Mucosa of descending colon (tissue), 3 donors: ENCODE data around the gene DBR1. TPM values are rescaled to one million over a fixed set of nuclear protein-coding genes. Genes with fewer than 3 reads are reported as not detected.

Source experiments
- ATAC-seq: fragments of 200-7000 bp; cut with Tn5 transposase; one replicate; pipeline ENCODE4 v1.9.1; 2020; ENCODE audit warnings: mild to moderate bottlenecking, moderate library complexity
- DNase-seq, 3 donors: peaks; one replicate each; pipeline ENCODE4 v3.0.0-alpha.2; 2020
- H3K36me3 ChIP-seq: fragments of 200-600 bp; one replicate; pipeline ENCODE4 v1.8.0; 2021; ENCODE audit warnings: low read depth, mild to moderate bottlenecking
- H3K4me1 ChIP-seq: fragments of 200-600 bp; one replicate; pipeline ENCODE4 v1.8.0; 2021; ENCODE audit warnings: low read depth, mild to moderate bottlenecking
- H3K4me3 ChIP-seq: fragments of 200-600 bp; one replicate; pipeline ENCODE4 v1.8.0; 2021; ENCODE audit warnings: mild to moderate bottlenecking
- H3K9me3 ChIP-seq: fragments of 200-600 bp; one replicate; pipeline ENCODE4 v1.8.0; 2021; ENCODE audit warnings: mild to moderate bottlenecking
- intact Hi-C, 2 donors: fragments of 100-400 bp; cut with DNase I in 1 of 2; cut with micrococcal nuclease in 1 of 2; formaldehyde crosslinking; loops; one replicate each; pipeline versions ENCODE4 v1.11.0 to v1.11.1; 2022; cut with DNase I, micrococcal nuclease
- total RNA-seq, 3 donors: library from RNA; stranded (reverse); fragmentation: NEBNext Ultra II Directional in 2 of 3; extraction: Animal tissue kit (Norgen Biotek cat#: 25700) in 2 of 3; gene quantifications; one replicate each; pipeline versions ENCODE4 v1.2.1 to v1.2.4, GENCODE V29; 2021 to 2023
- TF ChIP-seq, protein P1 (sequence below): fragments of 200-600 bp; IDR thresholded peaks from one replicate; pipeline ENCODE4 v1.8.0; 2022; ENCODE audit warnings: antibody characterized with exemption, mild to moderate bottlenecking
- donor health status: DM: no; HTN: no; CAD: no; lungs with moderate emphysema.
- donor health status: DM: no; HTN: no; CAD: no.
- donor health status: DM: no; HTN: yes; CAD: no.

DBR1 gene
- total RNA-seq, 3 donors from 2014 or later, result 10.5 to 11.6 (median 11.6) TPM

DNA sequence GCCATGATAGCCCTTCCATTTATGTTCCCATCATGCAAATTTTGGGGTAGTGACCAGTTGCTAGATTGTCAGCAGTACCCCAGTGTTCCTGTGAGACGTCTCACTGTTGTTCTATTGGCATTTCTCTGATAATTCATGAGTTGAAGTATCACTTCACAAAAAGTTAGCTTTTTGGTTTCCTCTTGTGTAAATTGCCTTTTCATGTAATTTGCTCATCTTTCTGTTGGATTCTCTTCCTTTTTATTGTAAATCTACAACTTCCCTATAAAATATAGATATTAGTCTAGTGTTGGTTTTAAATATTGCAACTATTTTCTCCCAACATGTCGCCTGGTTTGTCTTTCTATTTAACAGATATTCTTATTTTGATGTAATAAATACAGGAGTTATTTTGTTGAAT lies 35.0 kb downstream of the DBR1 start:
- Histone ChIP-seq H3K36me3 (no peaks in the 10 kb centered on the region), H3K9me3 (no peaks in the 10 kb centered on the region), H3K4me1 (no peaks in the 10 kb centered on the region), H3K4me3 (no peak overlapping the region)
- TF ChIP-seq, protein P1, sequence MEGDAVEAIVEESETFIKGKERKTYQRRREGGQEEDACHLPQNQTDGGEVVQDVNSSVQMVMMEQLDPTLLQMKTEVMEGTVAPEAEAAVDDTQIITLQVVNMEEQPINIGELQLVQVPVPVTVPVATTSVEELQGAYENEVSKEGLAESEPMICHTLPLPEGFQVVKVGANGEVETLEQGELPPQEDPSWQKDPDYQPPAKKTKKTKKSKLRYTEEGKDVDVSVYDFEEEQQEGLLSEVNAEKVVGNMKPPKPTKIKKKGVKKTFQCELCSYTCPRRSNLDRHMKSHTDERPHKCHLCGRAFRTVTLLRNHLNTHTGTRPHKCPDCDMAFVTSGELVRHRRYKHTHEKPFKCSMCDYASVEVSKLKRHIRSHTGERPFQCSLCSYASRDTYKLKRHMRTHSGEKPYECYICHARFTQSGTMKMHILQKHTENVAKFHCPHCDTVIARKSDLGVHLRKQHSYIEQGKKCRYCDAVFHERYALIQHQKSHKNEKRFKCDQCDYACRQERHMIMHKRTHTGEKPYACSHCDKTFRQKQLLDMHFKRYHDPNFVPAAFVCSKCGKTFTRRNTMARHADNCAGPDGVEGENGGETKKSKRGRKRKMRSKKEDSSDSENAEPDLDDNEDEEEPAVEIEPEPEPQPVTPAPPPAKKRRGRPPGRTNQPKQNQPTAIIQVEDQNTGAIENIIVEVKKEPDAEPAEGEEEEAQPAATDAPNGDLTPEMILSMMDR, result no peak
- intact Hi-C loops, result no loop called here
- ATAC-seq (no peak), DNase-seq (no peak)

DNA sequence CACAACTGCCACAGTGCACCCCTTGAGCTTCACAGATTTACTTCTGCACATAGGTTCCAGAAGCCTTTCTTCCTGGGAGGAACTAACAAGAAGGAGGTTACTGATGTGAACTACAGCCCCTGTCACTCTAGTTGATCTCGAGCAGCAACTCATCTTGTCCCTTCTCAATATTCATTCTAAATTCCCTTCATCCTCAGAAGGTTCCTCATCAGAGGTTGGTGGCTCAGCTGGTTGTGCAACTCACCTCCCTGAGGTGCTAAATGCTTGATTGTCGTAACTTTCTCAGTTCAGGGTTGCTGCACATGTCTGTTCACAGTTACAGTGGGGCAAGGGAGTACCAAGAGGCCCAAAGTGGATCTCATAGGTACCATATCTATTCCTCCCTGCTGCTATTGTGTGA lies 36.9 kb downstream of the DBR1 start:
- Histone ChIP-seq H3K4me1 (no peaks in the 10 kb centered on the region), H3K4me3 (no peak overlapping the region), H3K36me3 (no peaks in the 10 kb centered on the region), H3K9me3 (no peaks in the 10 kb centered on the region)
- ATAC-seq (no peak), DNase-seq (no peak)
- intact Hi-C loops, result no loop called here
- TF ChIP-seq, protein P1, result no peak

DNA sequence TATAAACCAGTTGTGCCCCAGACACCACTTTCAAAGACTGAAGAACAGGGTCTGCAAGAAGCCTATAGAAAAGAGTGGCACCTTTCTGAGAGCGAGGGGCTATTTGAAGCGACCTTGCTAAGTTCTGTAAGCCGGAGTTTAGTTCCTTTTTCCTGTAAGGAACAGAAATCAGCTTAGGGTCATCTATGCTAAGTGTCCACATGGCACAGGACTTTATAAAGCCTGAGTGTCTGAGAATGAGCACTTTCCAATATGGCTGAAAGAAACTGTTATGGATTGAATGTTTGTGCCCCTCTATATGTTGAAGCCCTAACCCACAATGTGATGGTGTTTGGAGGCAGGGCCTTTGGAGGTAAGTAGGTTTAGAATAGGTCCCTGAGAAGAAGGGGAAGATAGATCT lies 38.5 kb downstream of the DBR1 start:
- TF ChIP-seq, protein P1, result no peak
- DNase-seq (no peak), ATAC-seq (peak; percentile 24)
- H3K4me3 ChIP-seq, result no peak overlapping the region
- intact Hi-C loops, result no loop called here
- H3K4me1 ChIP-seq, result no peaks in the 10 kb centered on the region
- no peaks in the 10 kb centered on the region for H3K36me3 ChIP-seq
- H3K9me3 ChIP-seq, result no peaks in the 10 kb centered on the region

DNA sequence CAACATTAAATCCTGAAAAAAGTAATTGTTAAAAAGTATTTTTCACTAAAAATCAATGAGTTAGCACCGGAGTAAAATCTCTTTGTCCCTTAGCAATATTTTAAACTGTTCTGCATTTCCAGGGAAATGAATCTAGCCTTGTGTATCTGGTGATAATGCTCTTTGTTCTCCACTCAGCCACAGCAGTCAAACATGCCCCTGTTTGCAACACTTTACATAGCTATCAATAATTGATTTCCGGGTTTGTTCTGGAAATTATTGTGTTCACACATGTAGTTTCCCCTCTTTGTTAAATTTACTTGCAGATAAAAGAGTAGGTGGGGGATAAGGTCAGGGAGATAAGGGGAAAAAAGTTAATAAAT lies 38.9 kb downstream of the DBR1 start:
- Histone ChIP-seq H3K36me3 (no peaks in the 10 kb centered on the region), H3K4me3 (no peak overlapping the region), H3K4me1 (no peaks in the 10 kb centered on the region), H3K9me3 (no peaks in the 10 kb centered on the region)
- ATAC-seq (no peak), DNase-seq (no peak)
- intact Hi-C loops, result no loop called here
- TF ChIP-seq, protein P1, result no peak

DNA sequence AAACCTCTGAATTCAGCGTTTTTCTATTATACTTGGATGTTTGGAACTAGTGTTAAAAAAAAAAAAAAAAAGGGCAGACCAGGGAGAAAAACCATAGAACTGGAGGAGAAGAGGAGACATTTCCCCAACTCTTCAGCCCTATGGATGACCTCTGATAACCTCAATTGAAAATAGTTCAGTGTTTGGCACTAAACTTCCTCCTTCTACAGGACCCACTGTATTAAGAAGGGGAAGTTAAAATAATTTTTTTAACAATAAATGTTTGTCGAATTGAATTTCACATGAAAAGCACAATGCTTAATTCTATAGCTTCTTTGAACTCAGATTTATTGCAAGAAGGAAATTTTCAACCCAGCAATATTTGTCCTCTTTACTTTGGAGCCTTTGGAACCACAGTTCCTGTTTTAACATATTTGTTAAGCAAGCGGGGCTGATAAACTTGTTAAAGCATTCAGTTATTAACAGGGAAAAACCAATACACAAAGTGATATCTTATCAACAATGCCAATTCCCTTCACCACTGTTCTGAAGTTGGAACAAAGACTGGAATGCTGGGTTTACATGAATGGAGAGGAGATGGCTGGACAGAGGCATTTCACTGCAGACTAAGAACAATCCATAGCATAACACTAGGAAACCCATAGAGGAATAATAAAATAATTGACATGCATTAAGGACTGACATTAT lies 39.4 kb downstream of the DBR1 start:
- no peaks in the 10 kb centered on the region for H3K4me1 ChIP-seq
- H3K9me3 ChIP-seq, result no peaks in the 10 kb centered on the region
- intact Hi-C loops, result no loop called here
- no peak overlapping the region for H3K4me3 ChIP-seq
- no peak for DNase-seq
- TF ChIP-seq, protein P1, result no peak
- no peak for ATAC-seq
- no peaks in the 10 kb centered on the region for H3K36me3 ChIP-seq

DNA sequence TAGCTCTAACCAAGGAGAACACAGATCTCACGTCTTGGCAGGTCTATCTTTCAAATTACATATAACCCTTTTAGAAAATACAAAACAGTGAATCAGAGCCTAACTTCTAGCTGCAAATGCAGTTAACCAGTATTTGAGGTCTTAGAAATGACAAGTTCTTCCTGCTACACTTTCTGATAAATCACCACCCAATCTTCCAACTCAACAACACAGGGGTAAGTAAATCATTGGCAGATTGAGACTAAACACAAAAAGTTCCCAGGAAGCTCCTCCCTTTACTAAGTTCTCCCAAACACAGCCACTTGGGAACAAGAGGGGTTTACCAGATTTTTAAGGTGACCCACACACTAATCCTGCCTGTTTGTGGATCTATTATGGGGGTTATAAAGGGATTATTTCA lies 42.5 kb downstream of the DBR1 start, which contains the start of gene A4GNT:
Gene A4GNT, minus strand, starts transcription at position 152 of the 400 bp plus-strand sequence. CDS start 1,134 bp downstream, outside the sequence.
- Histone ChIP-seq H3K4me3 (no peak within 1 kb of the TSS), H3K4me1 (no peaks in the 10 kb centered on the region), H3K36me3 (no peaks in the 10 kb centered on the region), H3K9me3 (no peaks in the 10 kb centered on the region)
- DNase-seq (no peak), ATAC-seq (no peak)
- intact Hi-C loops, result no loop called here
- TF ChIP-seq, protein P1, result no peak
